Neural progenitor cell (in vitro differentiated cells): ENCODE data around the gene RABGAP1. TPM values are rescaled to one million over a fixed set of nuclear protein-coding genes. Genes with fewer than 3 reads are reported as not detected.

ENCODE experiments used
- DNase-seq: peaks from one replicate; pipeline ENCODE4 v3.0.0-alpha.2; 2016; ENCODE audit warnings: low spot score
- H2AFZ ChIP-seq: fragments of 200-600 bp; sonication (generic); replicated peaks from 2 replicates; pipeline ENCODE4 v1.6.1; 2016; ENCODE audit warnings: antibody characterized with exemption
- H3F3A ChIP-seq: fragments of 200-600 bp; sonication (generic); 2 replicates; pipeline ENCODE4 v1.6.1; 2016; ENCODE audit warnings: antibody characterized with exemption, low read depth
- H3K27ac ChIP-seq: fragments of 200-600 bp; sonication (generic); 2 replicates; pipeline ENCODE4 v1.5.1; 2016; ENCODE audit warnings: mild to moderate bottlenecking
- H3K27me3 ChIP-seq: fragments of 200-600 bp; sonication (generic); 2 replicates; pipeline ENCODE4 v1.6.1; 2016; ENCODE audit warnings: mild to moderate bottlenecking, moderate library complexity
- H3K36me3 ChIP-seq: fragments of 200-600 bp; sonication (generic); 2 replicates; pipeline ENCODE4 v1.5.1; 2016
- H3K4me1 ChIP-seq: fragments of 200-600 bp; sonication (generic); 2 replicates; pipeline ENCODE4 v1.6.1; 2016; ENCODE audit warnings: mixed run types
- H3K4me2 ChIP-seq: fragments of 200-600 bp; sonication (generic); 2 replicates; pipeline ENCODE4 v1.6.1; 2016
- H3K4me3 ChIP-seq: fragments of 200-600 bp; sonication (generic); 2 replicates; pipeline ENCODE4 v1.5.1; 2016
- H3K79me2 ChIP-seq: fragments of 200-600 bp; sonication (generic); 2 replicates; pipeline ENCODE4 v1.6.1; 2016; ENCODE audit warnings: low read depth
- H3K9ac ChIP-seq: fragments of 200-600 bp; sonication (generic); 2 replicates; pipeline ENCODE4 v1.6.1; 2016
- H3K9me3 ChIP-seq: fragments of 200-600 bp; sonication (generic); 2 replicates; pipeline ENCODE4 v1.5.1; 2016; ENCODE audit warnings: low read depth
- H4K20me1 ChIP-seq: fragments of 200-600 bp; sonication (generic); 2 replicates; pipeline ENCODE4 v1.6.1; 2016; ENCODE audit warnings: low read depth
- H3K27ac Mint-ChIP-seq: 3 replicates; pipeline ENCODE4 v1.8.0; 2021; ENCODE audit warnings: mixed read lengths
- H3K27me3 Mint-ChIP-seq: 2 replicates; pipeline ENCODE4 v1.8.0; 2022; ENCODE audit warnings: low read depth, mild to moderate bottlenecking, inconsistent platforms, moderate library complexity, mixed read lengths; ENCODE audit not compliant: insufficient read depth
- H3K36me3 Mint-ChIP-seq: 3 replicates; pipeline ENCODE4 v1.8.0; 2021; ENCODE audit warnings: mixed read lengths
- H3K4me1 Mint-ChIP-seq: 3 replicates; pipeline ENCODE4 v1.8.0; 2021; ENCODE audit warnings: mixed read lengths
- H3K4me3 Mint-ChIP-seq: 3 replicates; pipeline ENCODE4 v1.8.0; 2021; ENCODE audit warnings: mild to moderate bottlenecking, moderate library complexity, mixed read lengths
- H3K9me3 Mint-ChIP-seq: 3 replicates; pipeline ENCODE4 v1.8.0; 2020; ENCODE audit warnings: mixed read lengths
- EZH2 ChIP-seq: fragments of 200-600 bp; sonication (generic); IDR thresholded peaks from 2 replicates; pipeline ENCODE4 v1.6.1; 2017; ENCODE audit warnings: antibody characterized with exemption, mild to moderate bottlenecking, moderate library complexity
- EZH2phosphoT487 ChIP-seq: fragments of 200-600 bp; sonication (generic); IDR thresholded peaks from 2 replicates; pipeline ENCODE4 v1.6.1; 2017; ENCODE audit warnings: antibody characterized with exemption
- total RNA-seq: library from RNA; depleted of rRNA; stranded (reverse); fragments of >200 nt; gene quantifications from 2 replicates; pipeline ENCODE4 v1.2.3, GENCODE V29; 2015; ENCODE audit warnings: low replicate concordance
- TF ChIP-seq, protein P1 (sequence below): fragments of 200-600 bp; sonication (generic); IDR thresholded peaks from 2 replicates; pipeline ENCODE4 v1.5.1; 2017; ENCODE audit warnings: antibody characterized with exemption, mild to moderate bottlenecking

RABGAP1 gene
- total RNA-seq, 1 donor from 2014 or later, result 55.2 TPM

- Mint-ChIP-seq H3K27me3 (no peaks in the 10 kb centered on the region), H3K9me3 (no peaks in the 10 kb centered on the region), H3K4me3 (no peak overlapping the region), H3K27ac (no peak overlapping the region), H3K4me1 (no peaks in the 10 kb centered on the region), H3K36me3 (peaks cover 42% of the 10 kb centered on the region)
- Histone ChIP-seq H3K27ac (no peak overlapping the region), H3K4me2 (no peak overlapping the region), H3K9ac (no peak overlapping the region), H2AFZ (no peak overlapping the region), H3K4me1 (peaks cover under 1% of the 10 kb centered on the region), H3K9me3 (no peaks in the 10 kb centered on the region), H3F3A (no peaks in the 10 kb centered on the region), H3K36me3 (peaks cover 13% of the 10 kb centered on the region), H3K27me3 (no peaks in the 10 kb centered on the region), H4K20me1 (peaks cover 3% of the 10 kb centered on the region), H3K79me2 (no peaks in the 10 kb centered on the region), H3K4me3 (no peak overlapping the region)
- TF ChIP-seq EZH2phosphoT487, result no peak
- no peak for TF ChIP-seq EZH2
- TF ChIP-seq, protein P1, sequence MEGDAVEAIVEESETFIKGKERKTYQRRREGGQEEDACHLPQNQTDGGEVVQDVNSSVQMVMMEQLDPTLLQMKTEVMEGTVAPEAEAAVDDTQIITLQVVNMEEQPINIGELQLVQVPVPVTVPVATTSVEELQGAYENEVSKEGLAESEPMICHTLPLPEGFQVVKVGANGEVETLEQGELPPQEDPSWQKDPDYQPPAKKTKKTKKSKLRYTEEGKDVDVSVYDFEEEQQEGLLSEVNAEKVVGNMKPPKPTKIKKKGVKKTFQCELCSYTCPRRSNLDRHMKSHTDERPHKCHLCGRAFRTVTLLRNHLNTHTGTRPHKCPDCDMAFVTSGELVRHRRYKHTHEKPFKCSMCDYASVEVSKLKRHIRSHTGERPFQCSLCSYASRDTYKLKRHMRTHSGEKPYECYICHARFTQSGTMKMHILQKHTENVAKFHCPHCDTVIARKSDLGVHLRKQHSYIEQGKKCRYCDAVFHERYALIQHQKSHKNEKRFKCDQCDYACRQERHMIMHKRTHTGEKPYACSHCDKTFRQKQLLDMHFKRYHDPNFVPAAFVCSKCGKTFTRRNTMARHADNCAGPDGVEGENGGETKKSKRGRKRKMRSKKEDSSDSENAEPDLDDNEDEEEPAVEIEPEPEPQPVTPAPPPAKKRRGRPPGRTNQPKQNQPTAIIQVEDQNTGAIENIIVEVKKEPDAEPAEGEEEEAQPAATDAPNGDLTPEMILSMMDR, result no peak
- DNase-seq, result no peak
These were observed 150.1 kb downstream of the RABGAP1 start for GRCh38 chr9:123090956-123091355.

DNA sequence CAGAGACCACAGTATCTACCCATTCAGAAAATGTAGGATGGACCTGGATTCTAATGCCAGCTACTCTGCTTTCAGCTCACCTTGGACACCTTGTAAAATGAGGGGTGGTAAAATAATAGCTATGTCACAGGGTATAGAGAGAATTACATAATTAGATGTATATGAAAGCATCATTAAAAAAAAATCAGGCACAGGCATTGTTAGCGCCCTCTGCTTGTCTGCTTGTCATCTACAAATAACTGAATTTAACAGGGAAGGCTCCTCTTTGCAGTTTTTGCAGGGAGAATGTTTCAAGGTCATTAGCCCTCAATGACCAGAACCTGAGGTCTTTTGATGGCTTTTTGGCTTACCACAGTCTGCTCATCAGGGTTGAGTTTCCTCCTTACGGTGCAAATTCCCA, 150.6 kb downstream of the RABGAP1 start:
- no peaks in the 10 kb centered on the region for H3K27me3 ChIP-seq
- no peak overlapping the region for H3K4me3 ChIP-seq
- H3K79me2 ChIP-seq, result no peaks in the 10 kb centered on the region
- peaks cover 3% of the 10 kb centered on the region for H3K4me1 ChIP-seq
- no peaks in the 10 kb centered on the region for H3F3A ChIP-seq
- Mint-ChIP-seq H3K27me3 (no peaks in the 10 kb centered on the region), H3K4me3 (no peak overlapping the region), H3K4me1 (no peaks in the 10 kb centered on the region), H3K27ac (no peak overlapping the region), H3K9me3 (no peaks in the 10 kb centered on the region), H3K36me3 (peaks cover 43% of the 10 kb centered on the region)
- no peak overlapping the region for H2AFZ ChIP-seq
- H3K9me3 ChIP-seq, result no peaks in the 10 kb centered on the region
- H3K36me3 ChIP-seq, result peaks cover 17% of the 10 kb centered on the region
- H3K27ac ChIP-seq, result no peak overlapping the region
- no peak overlapping the region for H3K9ac ChIP-seq
- no peak for TF ChIP-seq EZH2
- TF ChIP-seq EZH2phosphoT487, result no peak
- TF ChIP-seq, protein P1, result peak; percentile 31
- H3K4me2 ChIP-seq, result no peak overlapping the region
- peaks cover 3% of the 10 kb centered on the region for H4K20me1 ChIP-seq
- DNase-seq, result no peak

DNA sequence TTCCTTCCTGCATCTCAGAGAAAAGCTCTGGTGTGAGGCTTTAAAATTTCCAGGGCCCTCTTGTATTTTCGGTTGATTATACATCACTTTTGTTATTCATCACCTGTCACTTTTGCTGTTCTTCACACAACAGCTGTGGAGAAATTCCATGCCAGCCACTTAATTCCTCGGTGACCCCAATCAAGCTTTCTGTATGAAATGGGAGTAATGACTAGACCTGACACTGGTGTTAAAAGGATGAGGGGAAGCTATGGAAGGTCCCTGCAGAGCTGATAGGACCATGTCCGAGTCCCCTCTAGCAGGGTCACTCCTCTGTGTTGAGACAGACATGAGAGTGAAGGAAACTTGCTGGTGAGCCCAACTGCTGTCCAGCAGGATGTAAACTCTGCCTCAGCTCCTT, 152.3 kb downstream of the RABGAP1 start:
- no peak overlapping the region for H3K9ac ChIP-seq
- H3K4me2 ChIP-seq, result no peak overlapping the region
- Mint-ChIP-seq H3K27ac (no peak overlapping the region), H3K27me3 (no peaks in the 10 kb centered on the region), H3K4me1 (peaks cover 4% of the 10 kb centered on the region), H3K4me3 (no peak overlapping the region), H3K36me3 (peaks cover 50% of the 10 kb centered on the region), H3K9me3 (no peaks in the 10 kb centered on the region)
- peaks cover 7% of the 10 kb centered on the region for H3K36me3 ChIP-seq
- peaks cover 3% of the 10 kb centered on the region for H4K20me1 ChIP-seq
- H3K4me1 ChIP-seq, result peaks cover 14% of the 10 kb centered on the region
- no peak overlapping the region for H3K4me3 ChIP-seq
- no peak overlapping the region for H3K27ac ChIP-seq
- H3F3A ChIP-seq, result peaks cover 13% of the 10 kb centered on the region
- no peaks in the 10 kb centered on the region for H3K9me3 ChIP-seq
- no peaks in the 10 kb centered on the region for H3K27me3 ChIP-seq
- TF ChIP-seq, protein P1, result no peak
- TF ChIP-seq EZH2, result no peak
- no peak for TF ChIP-seq EZH2phosphoT487
- no peak overlapping the region for H2AFZ ChIP-seq
- DNase-seq, result no peak
- no peaks in the 10 kb centered on the region for H3K79me2 ChIP-seq
